K562 (cell line): Measurements from ENCODE around the gene ATP1A2. TPM values are rescaled to one million over a fixed set of nuclear protein-coding genes. Genes with fewer than 3 reads are reported as not detected.

Source experiments
- ATAC-seq: fragments of 200-7000 bp; cut with Tn5 transposase; 3 replicates; pipeline ENCODE4 v1.9.1; 2020; ENCODE audit warnings: moderate library complexity
- BruUV-seq: library from RNA; stranded (reverse); fragments of 400-500 nt; replicated peaks from 2 replicates; lab custom pipeline; 2021; lab: Mats Ljungman, UMichigan
- CTCF ChIA-PET: fragments of 300-600 bp; formaldehyde crosslinking; extraction: SDS; loops from one replicate; lab custom pipeline; 2021; ENCODE audit warnings: low intra/inter-chr PET ratio; lab: Yijun Ruan, JAX
- POLR2A ChIA-PET: fragments of 300-600, 350-650 bp; sonication (Branson Sonifier 250); formaldehyde crosslinking; extraction: SDS; loops from one replicate; lab custom pipeline; 2021; ENCODE audit warnings: antibody characterized with exemption, inconsistent platforms; lab: Yijun Ruan, JAX
- DNase-seq, 4 experiments: peaks; one replicate each; pipeline versions ENCODE4 v3.0.0 to v3.0.0-alpha.2; 2011 to 2018; ENCODE audit warnings: low spot score in 3 of 4, mixed read lengths in 3 of 4; ENCODE audit errors: extremely low read depth in 1 of 4
- FAIRE-seq: peaks from 2 replicates; lab custom pipeline; 2011; peaks lifted over from hg19 to GRCh38; lab: Jason Lieb, UNC
- H2AFZ ChIP-seq: 2 replicates; pipeline ENCODE4 v1.6.0; 2011; ENCODE audit warnings: low read depth, low read length, control low read depth, inconsistent platforms
- H3K27ac ChIP-seq: fragments of 200-600 bp; 3 replicates; pipeline ENCODE4 v1.8.0; 2011; ENCODE audit warnings: low read depth, mild to moderate bottlenecking, control low read depth, inconsistent platforms, low read length, moderate library complexity, mixed read lengths; ENCODE audit errors: extremely low read depth
- H3K27me3 ChIP-seq, 2 experiments: fragments of 300-600 bp in 1 of 2; 2 replicates in 1 of 2; 3 replicates in 1 of 2; pipeline versions ENCODE4 v1.6.0 to v1.8.0; 2011; ENCODE audit warnings: inconsistent platforms in 2 of 2, low read length in 2 of 2, mild to moderate bottlenecking in 1 of 2, mixed read lengths in 1 of 2, moderate library complexity in 1 of 2; ENCODE audit not compliant: control insufficient read depth in 2 of 2, insufficient read depth in 2 of 2
- H3K36me3 ChIP-seq: fragments of 300-600 bp; 3 replicates; pipeline ENCODE4 v1.8.0; 2011; ENCODE audit warnings: mild to moderate bottlenecking, low read length, inconsistent platforms; ENCODE audit not compliant: control insufficient read depth, insufficient read depth
- H3K4me1 ChIP-seq, 2 experiments: fragments of 200-600 bp in 1 of 2; replicated peaks in 1 of 2; 2 replicates in 1 of 2; 3 replicates in 1 of 2; pipeline versions ENCODE4 v1.5.1 to v1.8.0; 2011; ENCODE audit warnings: inconsistent platforms in 2 of 2, low read length in 2 of 2, mild to moderate bottlenecking in 1 of 2, mixed read lengths in 1 of 2, moderate library complexity in 1 of 2; ENCODE audit not compliant: control insufficient read depth in 2 of 2, insufficient read depth in 2 of 2
- H3K4me2 ChIP-seq: 2 replicates; pipeline ENCODE4 v1.6.1; 2011; ENCODE audit warnings: low read length, control low read depth, inconsistent platforms, mixed read lengths; ENCODE audit not compliant: insufficient read depth
- H3K4me3 ChIP-seq: fragments of 200-600 bp; sonication (generic), shearing (Covaris generic); 2 replicates; pipeline ENCODE4 v1.5.1; 2016; ENCODE audit warnings: control low read depth, inconsistent platforms
- H3K79me2 ChIP-seq: fragments of 200-600 bp; 3 replicates; pipeline ENCODE4 v1.8.0; 2011; ENCODE audit warnings: low read length, inconsistent platforms; ENCODE audit not compliant: control insufficient read depth, insufficient read depth
- H3K9ac ChIP-seq, 2 experiments: 2 replicates each; pipeline versions ENCODE4 v1.6.0 to v1.6.1; 2011; ENCODE audit warnings: low read depth in 2 of 2, low read length in 2 of 2, control low read depth in 1 of 2, inconsistent platforms in 1 of 2, mild to moderate bottlenecking in 1 of 2, mixed read lengths in 1 of 2; ENCODE audit not compliant: insufficient read depth in 1 of 2
- H3K9me1 ChIP-seq: one replicate; pipeline ENCODE4 v1.6.0; 2011; ENCODE audit warnings: inconsistent platforms, mild to moderate bottlenecking, low read length, moderate library complexity; ENCODE audit not compliant: control insufficient read depth, insufficient read depth
- H3K9me3 ChIP-seq: replicated peaks from 2 replicates; pipeline ENCODE4 v1.5.1; 2011; ENCODE audit warnings: low read depth, low read length, inconsistent platforms; ENCODE audit not compliant: control insufficient read depth, insufficient read depth
- H4K20me1 ChIP-seq: replicated peaks from 2 replicates; pipeline ENCODE4 v1.6.1; 2011; ENCODE audit warnings: low read length, inconsistent platforms, mixed read lengths; ENCODE audit not compliant: control insufficient read depth, insufficient read depth
- BRF1 ChIP-seq: IDR thresholded peaks from 3 replicates; pipeline ENCODE4 v1.6.1; 2011; ENCODE audit warnings: borderline replicate concordance, mild to moderate bottlenecking; ENCODE audit not compliant: insufficient read length; ENCODE audit errors: extremely low read depth
- CEBPB ChIP-seq: fragments of 450-650 bp; IDR thresholded peaks from 2 replicates; pipeline ENCODE4 v1.6.1; 2016; ENCODE audit warnings: missing genetic modification characterization, missing compliant biosample characterization
- OTX1 ChIP-seq: fragments of 450-650 bp; formaldehyde crosslinking; IDR thresholded peaks from 2 replicates; pipeline ENCODE4 v1.4.0; 2022; ENCODE audit warnings: mild to moderate bottlenecking
- RBM25 ChIP-seq: fragments of 200-400 bp; formaldehyde crosslinking; IDR thresholded peaks from 2 replicates; pipeline ENCODE4 v1.6.1; 2018; ENCODE audit warnings: low read length, low read depth, moderate library complexity; ENCODE audit not compliant: severe bottlenecking
- TCF7 ChIP-seq: sonication (generic); IDR thresholded peaks from 2 replicates; pipeline ENCODE4 v1.6.1; 2016; ENCODE audit warnings: antibody characterized with exemption, borderline replicate concordance
- ZC3H4 ChIP-seq: sonication (generic); formaldehyde crosslinking; IDR thresholded peaks from 2 replicates; pipeline ENCODE4 v1.9.0; 2021; ENCODE audit warnings: missing genetic modification reagents, borderline replicate concordance
- ZNF639 ChIP-seq, 2 experiments: fragments of 200-800 bp in 1 of 2; sonication (Bioruptor generic) in 1 of 2; sonication (generic) in 1 of 2; formaldehyde crosslinking in 1 of 2; IDR thresholded peaks in 1 of 2; conservative IDR thresholded peaks in 1 of 2; 2 replicates each; pipeline versions ENCODE4 v1.5.0 to v1.6.1; 2016 to 2020; ENCODE audit warnings: missing compliant biosample characterization in 1 of 2, missing genetic modification characterization in 1 of 2, missing genetic modification reagents in 1 of 2
- WGBS: fragments of 100-300 bp; shearing (Covaris generic); methylation state at CpG from one replicate; pipeline ENCODE4 v1.1.6; 2016; ENCODE audit warnings: low coverage, mixed read lengths; ENCODE audit not compliant: insufficient coverage; ENCODE audit errors: missing lambda C conversion rate; 5-methylcytosine and 5-hydroxymethylcytosine counted together
- in situ Hi-C: fragments of 300-500 bp; cut with MboI; formaldehyde crosslinking; loops from 4 replicates; pipeline ENCODE4 v1.15.0; 2018; ENCODE audit warnings: inconsistent platforms, mixed read lengths
- intact Hi-C: fragments of 100-400 bp; cut with micrococcal nuclease; formaldehyde crosslinking; loops from 2 replicates; pipeline ENCODE4 v1.14.2; 2022
- polyA plus RNA-seq, 8 experiments: library from polyadenylated mRNA; depleted of rRNA in 4 of 8; stranded (reverse) in 5 of 8; unstranded in 3 of 8; fragments of >200 nt; fragmentation: Nextera tagmentation in 2 of 8; fragmentation: Illumina TruSeq in 1 of 8; extraction: Ambion mirVana in 2 of 8; extraction: Trizol in 1 of 8; gene quantifications; 2 replicates each; pipeline versions ENCODE4 v1.2.1 to v1.2.3, GENCODE V29; 2011 to 2014; ENCODE audit warnings: inconsistent platforms in 1 of 8, missing spikeins in 1 of 8
- total RNA-seq, 7 experiments: library from RNA; depleted of rRNA in 6 of 7; stranded (reverse); fragments of >200 nt in 6 of 7; fragmentation: Illumina TruSeq in 2 of 7; extraction: Trizol in 2 of 7; gene quantifications; 2 replicates each; pipeline versions ENCODE4 v1.2.1 to v1.2.3, GENCODE V29; 2011 to 2021; ENCODE audit warnings: low replicate concordance in 1 of 7

Gene ATP1A2
- total and polyA plus RNA-seq, 9 of the 15 experiments (the other 6 are each of a cell fraction or from before 2014, with no cell fraction given) = 0.04 to 0.11 (median 0.09) TPM; not detected in 6

DNA sequence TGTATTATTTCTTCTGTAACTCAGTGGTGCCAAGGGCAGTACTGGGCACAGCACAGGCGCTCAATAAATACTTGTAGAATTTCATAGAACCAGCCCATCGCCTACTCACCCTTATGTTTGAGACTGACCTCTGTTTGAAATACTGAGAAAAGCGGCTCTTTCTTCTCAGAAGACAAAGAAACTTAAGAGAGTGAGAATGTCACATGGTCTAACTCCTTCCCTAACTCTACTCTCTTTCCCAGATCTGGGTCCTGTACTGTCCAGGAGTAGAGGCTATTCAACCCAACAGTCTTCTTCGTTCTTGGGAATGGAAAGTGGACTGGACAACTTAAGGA, 21.3 kb upstream of the ATP1A2 start:
- intact Hi-C loops (no loop called here), in situ Hi-C loops (no loop called here)
- H3K4me1 ChIP-seq = peaks cover 3 to 37% of the 10 kb centered on the region in 2 experiments; a peak in 4 of 5 replicates
- H3K36me3 ChIP-seq = no peaks in the 10 kb centered on the region
- ATAC-seq = no peak
- FAIRE-seq = peak; percentile 6
- BruUV-seq = no TSS peak
- TF ChIP-seq CEBPB (tag) (no peak), OTX1 (CRISPR knock-in tag) (no peak), ZC3H4 (CRISPR knock-in tag) (no peak), BRF1 (no peak), TCF7 (no peak), ZNF639 (CRISPR knock-in tag; conservative IDR thresholded peaks at IDR 0.05 in 1 of 2, IDR thresholded peaks at IDR 0.05 in 1 of 2) (no peak), RBM25 (no peak)
- H3K9me3 ChIP-seq = no peaks in the 10 kb centered on the region
- ChIA-PET POLR2A (interaction anchor here (1.0 kb wide), 1 partner anchor 16 kb away, joined by 3 read pairs; no protein-coding TSS in a partner anchor), CTCF (interaction anchor here (0.7 kb wide), 1 partner anchor 126 kb away, joined by 3 read pairs; no protein-coding TSS in a partner anchor)
- no peak overlapping the region for H2AFZ ChIP-seq
- no peaks in the 10 kb centered on the region for H3K79me2 ChIP-seq
- H3K4me2 ChIP-seq = no peak overlapping the region
- no peak overlapping the region for H3K4me3 ChIP-seq
- H3K9me1 ChIP-seq = no peaks in the 10 kb centered on the region
- H3K27me3 ChIP-seq = no peaks in the 10 kb centered on the region
- 48% methylated on average over 4 of the region's 4 CpGs for WGBS
- H3K9ac ChIP-seq = no peak overlapping the region
- no peak for DNase-seq
- H4K20me1 ChIP-seq = peaks cover 4% of the 10 kb centered on the region; the same call in 1 of the 2 replicates
- no peak overlapping the region for H3K27ac ChIP-seq
